Heart left ventricle (tissue), 13 donors: ENCODE measurements around the gene GPR151.

Experiments
- CTCF ChIP-seq, 12 donors: fragments of 200-600 bp; sonication (generic) in 4 of 12; IDR thresholded peaks; one replicate each; pipeline versions ENCODE4 v1.5.0 to v1.8.0; 2018 to 2022; ENCODE audit warnings: antibody characterized with exemption in 12 of 12, mild to moderate bottlenecking in 5 of 12
- POLR2A ChIP-seq, 2 donors: fragments of 450-650 bp; IDR thresholded peaks; one replicate each; pipeline ENCODE4 v1.6.1; 2017; ENCODE audit warnings: antibody characterized with exemption in 2 of 2, mild to moderate bottlenecking in 2 of 2, moderate library complexity in 2 of 2
- donor health status: ischemic (EF 13 %, LVEDD 7.1; RV severe dilation, severe dysfunction).
- donor health status: DM: no; HTN: yes; CAD: no.
- donor health status: DM: no; HTN: no; CAD: no.
- donor health status: ischemic (EF 25% LVEDD 6.9; RV normal size, moderate dysfunction).
- donor health status: ischemic (EF 25% LVEDD 5.7; RV mildly dilated, moderate dysfunction).
- donor health status: ischemic (EF 35%, LVEDD 5.7; RV mildly dilated, moderate dysfunction).
- donor health status: nonischemic (EF 11% LVEDD 7.7; RV severe dilation, severe dysfunction).
- donor health status: DM: yes; HTN: yes; CAD: no.
- donor health status: PGD.
- donor health status: ischemic (EF 29% LVEDD 5.4; RV normal size, mild dysfunction).
- donor health status: nonischemic (EF 23%, LVEDD 6.1; RV moderate dilation, normal function).

GRCh38 chr5:146553446-146553845, 37.5 kb upstream of the GPR151 start:
- TF ChIP-seq CTCF (IDR thresholded peaks at IDR 0.05) (no peak), POLR2A (IDR thresholded peaks at IDR 0.05) (no peak)
